GM12874 (cell line): ENCODE data around the gene GARIN5A.

ENCODE experiments used
- CTCF ChIP-seq: IDR thresholded peaks from 2 replicates; pipeline ENCODE4 v1.5.1; 2011; ENCODE audit warnings: low read depth, mild to moderate bottlenecking, control low read depth, low read length, moderate library complexity; ENCODE audit not compliant: insufficient read depth

GARIN5A gene

GRCh38 chr19:50478901-50479715 is 2.5 kb upstream of the GARIN5A start:
- TF ChIP-seq CTCF, result peak; percentile 21; the same call in 1 of the 2 replicates

GRCh38 chr19:50477751-50478515 is 1.3 kb upstream of the GARIN5A start:
- no peak for TF ChIP-seq CTCF

- TF ChIP-seq CTCF, result no peak
Measured at GRCh38 chr19:50476907-50477238, 225 bp upstream of the GARIN5A start.

DNA sequence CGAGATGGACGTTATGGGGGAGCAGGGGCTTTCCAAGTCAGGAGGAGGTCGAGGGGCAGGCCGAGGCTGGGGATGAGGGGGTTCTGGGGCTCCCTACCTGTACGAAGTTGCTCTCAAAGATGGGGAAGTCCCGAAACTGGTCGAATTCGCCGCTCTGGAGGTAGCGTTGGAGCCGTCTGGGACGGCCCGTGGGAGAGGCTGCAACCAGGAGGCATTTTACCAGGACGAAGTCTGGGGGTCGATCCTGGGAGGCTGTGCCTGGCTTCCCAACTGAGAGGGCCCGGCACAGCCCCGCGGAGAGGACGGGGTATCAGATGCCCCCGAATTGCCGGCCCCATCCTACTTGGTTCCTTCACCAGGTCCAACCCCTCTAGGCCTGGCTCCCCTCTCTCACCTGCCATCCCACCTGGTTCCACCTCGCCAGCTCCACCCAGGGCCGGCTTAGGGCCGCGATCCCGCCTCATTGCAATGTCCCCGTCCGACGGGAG is 868 bp downstream of the GARIN5A start:
- no peak for TF ChIP-seq CTCF

- TF ChIP-seq CTCF, result no peak
Measured at GRCh38 chr19:50475101-50475568, 1.5 kb downstream of the GARIN5A start.

- TF ChIP-seq CTCF, result no peak
Measured at GRCh38 chr19:50468818-50469217, 7.8 kb downstream of the GARIN5A start.

DNA sequence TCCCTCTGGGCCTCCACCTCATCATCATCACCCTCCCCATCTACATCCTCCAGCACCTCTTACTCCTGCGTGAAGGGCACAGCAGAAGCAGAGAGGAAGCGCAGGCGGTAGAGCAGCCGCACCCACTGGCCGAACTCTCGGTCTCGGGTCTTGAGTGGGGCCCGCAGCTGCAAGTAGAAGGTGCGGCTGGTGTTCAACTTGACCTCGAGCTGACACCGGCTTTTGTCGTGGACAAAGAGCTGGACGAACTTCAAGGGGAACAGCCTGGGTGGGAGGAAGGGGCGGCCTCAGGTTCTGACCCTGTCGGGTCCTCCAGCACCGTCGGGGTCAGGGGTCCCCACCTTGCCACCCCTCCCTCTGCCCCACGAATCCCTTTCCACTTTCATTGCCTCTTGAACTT is 9.1 kb downstream of the GARIN5A start:
- TF ChIP-seq CTCF, result no peak
